Measurements from ENCODE around the gene HNF4A.
"Not testable (repeated sequence)": the region's sequence is repeated elsewhere in the genome, so short reads cannot be mapped to it uniquely, and the experiment has no call there.

Gene HNF4A

GRCh38 chr20:44345941-44346340 lies 9.6 kb upstream of the HNF4A start:
- DNase-seq (ENCODE audit: low spot score), result not testable (repeated sequence)

- no peak for DNase-seq (ENCODE audit: low spot score)
Measured at GRCh38 chr20:44348168-44348659, 7.3 kb upstream of the HNF4A start.

GRCh38 chr20:44349349-44349748 lies 6.2 kb upstream of the HNF4A start:
- no peak for DNase-seq (ENCODE audit: low spot score)

- no peak for DNase-seq (ENCODE audit: low spot score)
Measured at GRCh38 chr20:44350567-44350966, 4.9 kb upstream of the HNF4A start.

- DNase-seq (ENCODE audit: low spot score), result no peak
Measured at GRCh38 chr20:44354979-44355497, 461 bp upstream of the HNF4A start.

- DNase-seq (ENCODE audit: low spot score), result no peak
Measured at GRCh38 chr20:44356353-44356723, 839 bp downstream of the HNF4A start.

- no peak for DNase-seq (ENCODE audit: low spot score)
Measured at GRCh38 chr20:44357020-44357419, 1.5 kb downstream of the HNF4A start.

- DNase-seq (ENCODE audit: low spot score), result no peak
Measured at GRCh38 chr20:44357555-44358125, 2.1 kb downstream of the HNF4A start.

- DNase-seq (ENCODE audit: low spot score), result no peak
Measured at GRCh38 chr20:44358776-44359175, 3.3 kb downstream of the HNF4A start.

GRCh38 chr20:44360221-44360620 lies 4.7 kb downstream of the HNF4A start:
- no peak for DNase-seq (ENCODE audit: low spot score)

GRCh38 chr20:44361021-44361420 lies 5.5 kb downstream of the HNF4A start:
- DNase-seq (ENCODE audit: low spot score), result no peak

GRCh38 chr20:44362466-44362940 lies 7.0 kb downstream of the HNF4A start:
- DNase-seq (ENCODE audit: low spot score), result no peak

- DNase-seq (ENCODE audit: low spot score), result no peak
Measured at GRCh38 chr20:44364068-44364467, 8.6 kb downstream of the HNF4A start.

GRCh38 chr20:44364780-44365179 lies 9.3 kb downstream of the HNF4A start:
- no peak for DNase-seq (ENCODE audit: low spot score)

- no peak for DNase-seq (ENCODE audit: low spot score)
Measured at GRCh38 chr20:44367746-44368145, 12.2 kb downstream of the HNF4A start.

GRCh38 chr20:44370639-44371218 lies 15.2 kb downstream of the HNF4A start:
- DNase-seq (ENCODE audit: low spot score), result no peak

- no peak for DNase-seq (ENCODE audit: low spot score)
Measured at GRCh38 chr20:44382641-44383040, 27.1 kb downstream of the HNF4A start.

- DNase-seq (ENCODE audit: low spot score), result peak; percentile 31
Measured at GRCh38 chr20:44384423-44385027, 29.0 kb downstream of the HNF4A start.

- peak; percentile 11 for DNase-seq (ENCODE audit: low spot score)
Measured at GRCh38 chr20:44388466-44389023, 33.0 kb downstream of the HNF4A start.

- DNase-seq (ENCODE audit: low spot score), result no peak
Measured at GRCh38 chr20:44389871-44390270, 34.4 kb downstream of the HNF4A start.

GRCh38 chr20:44390280-44390679 lies 34.8 kb downstream of the HNF4A start:
- DNase-seq (ENCODE audit: low spot score), result no peak

GRCh38 chr20:44392088-44392775 lies 36.7 kb downstream of the HNF4A start:
- DNase-seq (ENCODE audit: low spot score), result no peak

Measured in globus pallidus (tissue), 1 donor.